Effector memory CD4-positive, alpha-beta T cell (primary cell): Measurements from ENCODE around the gene PRRG1.

Source experiments
- DNase-seq, 3 donors: peaks; one replicate each; pipeline ENCODE4 v3.0.0-alpha.2; 2020
- H3K27ac ChIP-seq: 2 replicates; pipeline ENCODE4 v1.7.0; 2013; ENCODE audit warnings: mild to moderate bottlenecking, low read length, moderate library complexity; ENCODE audit not compliant: insufficient read depth, poor library complexity, severe bottlenecking
- H3K27me3 ChIP-seq: replicated peaks from 2 replicates; pipeline ENCODE4 v1.7.0; 2013; ENCODE audit warnings: mild to moderate bottlenecking, low read length; ENCODE audit not compliant: insufficient read depth, control insufficient read depth, poor library complexity, severe bottlenecking
- H3K36me3 ChIP-seq: 2 replicates; pipeline ENCODE4 v1.7.0; 2013; ENCODE audit warnings: mild to moderate bottlenecking, low read length, moderate library complexity; ENCODE audit not compliant: control insufficient read depth, insufficient read depth
- H3K4me1 ChIP-seq: 2 replicates; pipeline ENCODE4 v1.7.0; 2013; ENCODE audit warnings: low read length, mild to moderate bottlenecking; ENCODE audit not compliant: control insufficient read depth, insufficient read depth, poor library complexity, severe bottlenecking
- H3K4me3 ChIP-seq: 2 replicates; pipeline ENCODE4 v1.7.0; 2013; ENCODE audit warnings: low read length, low read depth, mild to moderate bottlenecking; ENCODE audit not compliant: insufficient read depth, poor library complexity, severe bottlenecking
- H3K9me3 ChIP-seq: 2 replicates; pipeline ENCODE4 v1.7.0; 2013; ENCODE audit warnings: mild to moderate bottlenecking, low read length, moderate library complexity; ENCODE audit not compliant: control insufficient read depth

PRRG1 gene

GRCh38 chrX:37370499-37371141, 21.5 kb downstream of the PRRG1 start:
- no peak for DNase-seq
- Histone ChIP-seq H3K4me3 (no peak overlapping the region), H3K9me3 (no peaks in the 10 kb centered on the region), H3K4me1 (no peaks in the 10 kb centered on the region), H3K36me3 (no peaks in the 10 kb centered on the region), H3K27me3 (no peaks in the 10 kb centered on the region), H3K27ac (no peak overlapping the region)

- no peak overlapping the region for H3K27ac ChIP-seq
- no peak for DNase-seq
- no peaks in the 10 kb centered on the region for H3K36me3 ChIP-seq
- H3K4me3 ChIP-seq, result no peak overlapping the region
- no peaks in the 10 kb centered on the region for H3K27me3 ChIP-seq
- H3K9me3 ChIP-seq, result no peaks in the 10 kb centered on the region
- no peaks in the 10 kb centered on the region for H3K4me1 ChIP-seq
Observed at GRCh38 chrX:37371578-37371991, 22.4 kb downstream of the PRRG1 start.

DNA sequence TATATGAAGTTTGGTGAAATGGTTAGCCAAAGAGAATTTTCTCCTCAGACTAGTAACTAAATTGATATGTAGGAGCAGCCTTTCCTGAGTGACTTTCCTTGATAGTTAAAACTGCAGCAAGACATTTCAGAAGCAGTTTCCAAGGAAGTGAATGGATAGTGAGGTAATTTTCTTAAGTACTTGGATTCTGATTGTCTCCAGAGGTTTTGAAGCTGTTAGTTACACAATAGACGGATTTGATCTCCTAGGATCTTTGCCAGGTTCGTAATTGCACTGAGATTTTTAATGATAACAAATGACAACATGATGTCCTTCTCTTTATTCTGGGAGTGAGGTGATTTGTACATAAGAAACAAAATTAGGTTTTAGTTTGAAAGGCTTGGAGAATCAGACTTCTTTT, 29.2 kb downstream of the PRRG1 start:
- no peak overlapping the region for H3K27ac ChIP-seq
- no peak for DNase-seq
- H3K36me3 ChIP-seq, result no peaks in the 10 kb centered on the region
- no peak overlapping the region for H3K4me3 ChIP-seq
- no peaks in the 10 kb centered on the region for H3K4me1 ChIP-seq
- H3K9me3 ChIP-seq, result no peaks in the 10 kb centered on the region
- no peaks in the 10 kb centered on the region for H3K27me3 ChIP-seq

DNA sequence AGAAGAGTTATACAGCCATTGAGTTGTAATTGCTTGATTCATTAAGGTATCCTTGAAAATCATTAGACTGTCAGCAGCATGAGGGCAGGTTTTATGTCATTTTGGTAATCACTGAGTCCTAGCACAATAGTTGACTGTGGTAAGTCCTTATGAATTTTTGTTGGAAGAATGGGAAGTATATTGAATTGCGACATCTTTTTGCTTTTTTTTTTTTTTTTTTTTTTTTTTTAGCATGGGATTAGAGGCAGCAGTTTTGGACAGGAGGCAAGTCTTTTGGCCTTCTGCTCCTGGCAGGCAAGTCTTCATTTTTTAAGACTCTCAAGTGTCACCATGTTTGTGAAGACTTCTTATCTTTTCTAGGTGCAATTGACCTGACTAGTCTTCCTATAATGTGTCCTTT, 29.7 kb downstream of the PRRG1 start:
- no peaks in the 10 kb centered on the region for H3K36me3 ChIP-seq
- H3K4me3 ChIP-seq, result no peak overlapping the region
- H3K4me1 ChIP-seq, result no peaks in the 10 kb centered on the region
- H3K27ac ChIP-seq, result no peak overlapping the region
- no peak for DNase-seq
- no peaks in the 10 kb centered on the region for H3K9me3 ChIP-seq
- no peaks in the 10 kb centered on the region for H3K27me3 ChIP-seq

DNA sequence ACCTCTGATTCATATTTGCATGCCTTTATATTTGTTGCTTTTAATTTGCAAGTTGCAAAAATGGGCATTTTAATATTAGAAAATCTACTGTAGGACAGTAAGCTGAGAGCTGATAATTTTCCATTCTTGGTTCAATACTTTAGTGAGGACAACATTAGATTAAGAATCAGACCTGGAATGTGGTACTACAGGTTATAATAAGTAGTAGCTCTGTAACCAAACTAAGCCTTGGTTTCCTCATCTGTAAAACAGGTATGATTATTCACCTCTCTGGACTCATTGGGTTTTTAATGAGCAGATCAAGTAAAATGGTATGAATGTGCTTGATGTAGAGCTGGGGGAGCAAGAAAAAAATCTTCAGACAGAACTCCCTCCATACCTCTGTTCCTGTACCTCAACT, 31.1 kb downstream of the PRRG1 start:
- H3K27ac ChIP-seq, result no peak overlapping the region
- no peaks in the 10 kb centered on the region for H3K4me1 ChIP-seq
- DNase-seq, result no peak
- H3K9me3 ChIP-seq, result no peaks in the 10 kb centered on the region
- H3K27me3 ChIP-seq, result no peaks in the 10 kb centered on the region
- no peak overlapping the region for H3K4me3 ChIP-seq
- no peaks in the 10 kb centered on the region for H3K36me3 ChIP-seq

- no peaks in the 10 kb centered on the region for H3K36me3 ChIP-seq
- no peak overlapping the region for H3K27ac ChIP-seq
- no peak overlapping the region for H3K4me3 ChIP-seq
- no peaks in the 10 kb centered on the region for H3K4me1 ChIP-seq
- no peaks in the 10 kb centered on the region for H3K9me3 ChIP-seq
- DNase-seq, result no peak
- no peaks in the 10 kb centered on the region for H3K27me3 ChIP-seq
Observed at GRCh38 chrX:37380924-37381323, 31.8 kb downstream of the PRRG1 start.

GRCh38 chrX:37383313-37383712, 34.1 kb downstream of the PRRG1 start:
- no peaks in the 10 kb centered on the region for H3K36me3 ChIP-seq
- H3K27ac ChIP-seq, result no peak overlapping the region
- H3K9me3 ChIP-seq, result no peaks in the 10 kb centered on the region
- no peak for DNase-seq
- H3K27me3 ChIP-seq, result no peaks in the 10 kb centered on the region
- no peak overlapping the region for H3K4me3 ChIP-seq
- no peaks in the 10 kb centered on the region for H3K4me1 ChIP-seq

DNA sequence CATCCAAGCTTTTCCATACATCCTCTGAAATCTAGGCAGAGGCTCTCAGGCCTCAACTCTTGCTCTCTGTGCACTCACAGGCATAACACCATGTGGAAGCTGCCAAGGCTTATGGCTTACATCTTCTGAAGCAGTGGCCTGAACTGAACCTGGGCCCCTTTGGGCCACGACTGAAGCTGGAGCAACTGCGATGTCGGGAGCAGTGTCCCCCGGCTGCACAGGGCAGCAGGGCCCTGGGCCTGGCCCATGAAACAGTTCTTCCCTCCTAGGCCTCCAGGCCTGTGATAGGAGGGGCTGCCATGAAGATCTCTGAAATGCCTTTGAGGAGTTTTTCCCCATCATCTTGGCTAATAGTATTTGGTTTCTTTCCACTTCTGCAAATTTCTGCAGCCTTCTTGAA, 39.2 kb downstream of the PRRG1 start:
- Histone ChIP-seq H3K9me3 (no peaks in the 10 kb centered on the region), H3K27ac (no peak overlapping the region), H3K36me3 (no peaks in the 10 kb centered on the region), H3K4me3 (no peak overlapping the region), H3K4me1 (no peaks in the 10 kb centered on the region), H3K27me3 (no peaks in the 10 kb centered on the region)
- DNase-seq, result no peak

GRCh38 chrX:37405956-37406355, 56.8 kb downstream of the PRRG1 start:
- Histone ChIP-seq H3K4me3 (no peak overlapping the region), H3K4me1 (no peaks in the 10 kb centered on the region), H3K9me3 (no peaks in the 10 kb centered on the region), H3K27ac (no peak overlapping the region), H3K36me3 (no peaks in the 10 kb centered on the region), H3K27me3 (no peaks in the 10 kb centered on the region)
- no peak for DNase-seq

DNA sequence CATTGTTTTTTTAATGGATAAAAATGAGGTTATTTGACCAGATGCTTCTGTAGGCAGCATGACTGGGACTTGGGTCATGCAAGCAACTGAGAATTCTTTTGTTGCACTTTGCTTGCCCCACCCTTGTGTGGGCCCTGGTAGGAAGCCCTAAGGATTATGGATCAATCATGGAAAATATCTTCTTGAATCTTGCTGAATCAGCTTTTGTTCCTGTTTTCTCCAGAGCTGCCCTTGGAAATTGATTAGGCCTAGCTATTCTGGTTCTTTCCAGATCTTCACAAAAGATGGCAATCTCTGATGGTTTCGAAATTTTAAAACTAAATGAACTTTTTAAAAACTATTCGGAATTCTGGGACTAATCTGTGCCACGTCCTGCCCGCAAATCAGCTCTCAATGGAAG, 58.6 kb downstream of the PRRG1 start:
- no peak for DNase-seq
- Histone ChIP-seq H3K27me3 (no peaks in the 10 kb centered on the region), H3K4me1 (no peaks in the 10 kb centered on the region), H3K9me3 (no peaks in the 10 kb centered on the region), H3K27ac (no peak overlapping the region), H3K36me3 (no peaks in the 10 kb centered on the region), H3K4me3 (no peak overlapping the region)
